ENCODE measurements around the gene SART3.

The SART3 gene

GRCh38 chr12:108560752-108561719 lies at the start of gene SART3:
Gene SART3 (minus strand): TSS chr12:108561173. CDS start chr12:108561154, 19 bp downstream.
- peak; percentile 59 to 69 for DNase-seq (ENCODE audit: low read depth in 2 of 2)

- DNase-seq (ENCODE audit: low read depth in 2 of 2) = no peak
Observed at GRCh38 chr12:108610336-108610815, 49.4 kb upstream of the SART3 start.

- no peak for DNase-seq (ENCODE audit: low read depth in 2 of 2)
Observed at GRCh38 chr12:108609537-108610335, 48.8 kb upstream of the SART3 start.

GRCh38 chr12:108608616-108609015 lies 47.6 kb upstream of the SART3 start:
- no peak for DNase-seq (ENCODE audit: low read depth in 2 of 2)

GRCh38 chr12:108607981-108608600 lies 47.1 kb upstream of the SART3 start:
- no peak for DNase-seq (ENCODE audit: low read depth in 2 of 2)

GRCh38 chr12:108606492-108606891 lies 45.5 kb upstream of the SART3 start:
- no peak for DNase-seq (ENCODE audit: low read depth in 2 of 2)

- no peak for DNase-seq (ENCODE audit: low read depth in 2 of 2)
Observed at GRCh38 chr12:108605690-108606406, 44.9 kb upstream of the SART3 start.

- DNase-seq (ENCODE audit: low read depth in 2 of 2) = no peak
Observed at GRCh38 chr12:108605000-108605689, 44.2 kb upstream of the SART3 start.

- no peak for DNase-seq (ENCODE audit: low read depth in 2 of 2)
Observed at GRCh38 chr12:108604208-108604941, 43.4 kb upstream of the SART3 start.

- DNase-seq (ENCODE audit: low read depth in 2 of 2) = no peak
Observed at GRCh38 chr12:108603743-108604142, 42.8 kb upstream of the SART3 start.

- DNase-seq (ENCODE audit: low read depth in 2 of 2) = no peak
Observed at GRCh38 chr12:108602976-108603704, 42.2 kb upstream of the SART3 start.

- DNase-seq (ENCODE audit: low read depth in 2 of 2) = no peak
Observed at GRCh38 chr12:108602209-108602705, 41.3 kb upstream of the SART3 start.

GRCh38 chr12:108600702-108601007 lies 39.7 kb upstream of the SART3 start:
- DNase-seq (ENCODE audit: low read depth in 2 of 2) = no peak

- no peak for DNase-seq (ENCODE audit: low read depth in 2 of 2)
Observed at GRCh38 chr12:108599948-108600701, 39.2 kb upstream of the SART3 start.

GRCh38 chr12:108599541-108599940 lies 38.6 kb upstream of the SART3 start:
- DNase-seq (ENCODE audit: low read depth in 2 of 2) = no peak

- no peak for DNase-seq (ENCODE audit: low read depth in 2 of 2)
Observed at GRCh38 chr12:108598553-108599250, 37.7 kb upstream of the SART3 start.

- DNase-seq (ENCODE audit: low read depth in 2 of 2) = no peak
Observed at GRCh38 chr12:108597559-108598471, 36.8 kb upstream of the SART3 start, which contains the start of gene TMEM119. Gene TMEM119 (minus strand): TSS chr12:108598084. CDS start chr12:108592383, 5,701 bp downstream.
